Vagina (tissue), 2 donors: ENCODE results near the gene SLC25A41. TPM values are rescaled to one million over a fixed set of nuclear protein-coding genes. Genes with fewer than 3 reads are reported as not detected.

Experiments
- DNase-seq, 2 donors: peaks; one replicate each; pipeline ENCODE4 v3.0.0-alpha.2; 2017; ENCODE audit errors: extremely low spot score in 2 of 2
- H3K27ac ChIP-seq: fragments of 200-600 bp; sonication (generic); one replicate; pipeline ENCODE4 v1.5.1; 2019
- H3K27me3 ChIP-seq: fragments of 200-600 bp; sonication (generic); one replicate; pipeline ENCODE4 v1.5.1; 2019
- H3K36me3 ChIP-seq, 2 donors: fragments of 200-600 bp; sonication (generic); one replicate each; pipeline ENCODE4 v1.5.1; 2017 to 2019
- H3K4me1 ChIP-seq: fragments of 200-600 bp; sonication (generic); one replicate; pipeline ENCODE4 v1.5.1; 2019
- H3K4me3 ChIP-seq, 2 donors: fragments of 200-600 bp; sonication (generic); 1 replicate in 1 of 2; 2 replicates in 1 of 2; pipeline ENCODE4 v1.5.1; 2016 to 2019
- H3K9me3 ChIP-seq: fragments of 200-600 bp; sonication (generic); one replicate; pipeline ENCODE4 v1.5.1; 2019
- POLR2A ChIP-seq, 2 donors: fragments of 450-650 bp; IDR thresholded peaks; one replicate each; pipeline ENCODE4 v1.6.1; 2017; ENCODE audit warnings: antibody characterized with exemption in 2 of 2, mild to moderate bottlenecking in 2 of 2, moderate library complexity in 2 of 2
- POLR2AphosphoS5 ChIP-seq, 2 donors: sonication (generic); formaldehyde crosslinking; IDR thresholded peaks; one replicate each; pipeline ENCODE4 v1.9.0; 2017; ENCODE audit warnings: antibody characterized with exemption in 2 of 2, mild to moderate bottlenecking in 2 of 2, low read depth in 1 of 2; ENCODE audit not compliant: insufficient read depth in 1 of 2
- intact Hi-C: fragments of 100-400 bp; cut with DNase I; formaldehyde crosslinking; loops from one replicate; pipeline ENCODE4 v1.15.1; 2023
- total RNA-seq: library from RNA; depleted of rRNA; stranded (reverse); fragments of >200 nt; gene quantifications from one replicate; pipeline ENCODE4 v1.2.3, GENCODE V29; 2016
- TF ChIP-seq, protein P1 (sequence below), 3 experiments: fragments of 450-650 bp in 2 of 3; fragments of 200-600 bp in 1 of 3; sonication (generic) in 1 of 3; IDR thresholded peaks; one replicate each; pipeline ENCODE4 v1.5.1; 2017 to 2019; ENCODE audit warnings: antibody characterized with exemption in 3 of 3, mild to moderate bottlenecking in 2 of 3, moderate library complexity in 2 of 3

Gene SLC25A41
- total RNA-seq, 1 donor from 2014 or later: not detected

DNA sequence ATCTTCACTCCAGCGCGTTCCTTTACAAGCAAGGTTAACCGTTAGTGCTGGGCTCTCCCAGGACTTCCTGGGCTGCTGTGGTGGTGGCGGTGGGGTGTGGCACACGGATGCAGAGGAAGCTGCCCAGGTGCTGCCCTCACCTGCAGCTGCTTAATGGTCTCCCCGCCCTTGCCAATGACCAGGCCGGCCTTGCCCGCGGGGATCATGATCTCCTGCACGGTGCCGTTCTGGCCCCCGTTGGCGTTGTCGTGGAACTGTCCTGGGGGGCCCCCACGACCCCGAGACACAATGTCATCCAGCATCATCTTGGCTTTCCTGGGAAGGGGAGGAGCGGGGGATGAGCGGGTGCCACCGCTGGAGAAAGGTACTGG, 15.0 kb downstream of the SLC25A41 start:
- Histone ChIP-seq H3K27me3 (no peaks in the 10 kb centered on the region), H3K9me3 (no peaks in the 10 kb centered on the region), H3K4me3 (no peak overlapping the region), H3K27ac (no peak overlapping the region), H3K36me3 (peaks cover 0 to 76% of the 10 kb centered on the region in 2 donors), H3K4me1 (peaks cover 28% of the 10 kb centered on the region)
- TF ChIP-seq POLR2AphosphoS5 (IDR thresholded peaks at IDR 0.05; ENCODE audit: insufficient read depth in 1 of 2, low read depth in 1 of 2): no peak
- DNase-seq: no peak
- intact Hi-C loops: no loop called here

DNA sequence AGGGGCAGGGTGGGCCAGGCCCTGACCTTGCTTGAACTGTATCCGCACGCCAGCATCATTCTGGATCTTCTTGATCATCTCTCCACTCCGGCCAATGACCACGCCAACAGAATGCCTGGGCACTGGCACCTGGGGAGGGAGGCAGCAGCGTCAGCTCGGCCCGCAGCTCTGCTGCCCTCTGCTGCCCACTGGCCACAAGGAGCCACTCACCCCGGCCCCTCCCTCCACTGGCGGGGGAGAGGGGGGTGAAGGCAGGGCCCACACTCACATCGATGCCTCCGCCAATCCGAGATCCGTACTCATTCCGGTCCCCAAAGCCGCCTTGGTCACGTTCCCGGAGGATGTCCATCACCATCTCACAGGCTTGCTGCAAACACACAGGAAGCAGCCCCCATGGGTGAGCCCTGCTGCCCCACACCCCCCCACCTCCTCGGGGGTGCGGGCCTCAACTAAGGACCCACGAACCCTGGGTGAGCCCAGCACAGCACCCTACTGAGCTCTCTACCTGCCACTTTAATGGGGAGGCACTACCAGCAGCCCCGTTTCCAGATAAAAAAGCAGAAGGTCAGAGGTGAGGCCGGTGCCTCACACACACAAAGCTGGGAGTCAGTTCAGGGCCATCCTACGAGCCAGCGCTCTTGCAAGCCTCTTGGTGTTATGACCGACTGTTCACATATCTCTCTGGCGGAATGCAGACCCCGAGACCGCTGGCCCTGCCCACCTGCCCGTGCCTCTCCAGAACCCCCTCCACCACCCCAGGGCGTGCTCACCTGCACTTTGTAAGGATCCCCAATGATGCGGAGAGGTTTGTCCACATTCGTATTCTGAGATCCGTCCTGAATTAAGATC, 15.6 kb downstream of the SLC25A41 start:
- no peak overlapping the region for H3K4me3 ChIP-seq
- no peak overlapping the region for H3K27ac ChIP-seq
- no peaks in the 10 kb centered on the region for H3K27me3 ChIP-seq
- no peaks in the 10 kb centered on the region for H3K9me3 ChIP-seq
- no peak for TF ChIP-seq POLR2A (IDR thresholded peaks at IDR 0.05)
- no peak for TF ChIP-seq POLR2AphosphoS5 (IDR thresholded peaks at IDR 0.05; ENCODE audit: insufficient read depth in 1 of 2, low read depth in 1 of 2)
- TF ChIP-seq, protein P1, sequence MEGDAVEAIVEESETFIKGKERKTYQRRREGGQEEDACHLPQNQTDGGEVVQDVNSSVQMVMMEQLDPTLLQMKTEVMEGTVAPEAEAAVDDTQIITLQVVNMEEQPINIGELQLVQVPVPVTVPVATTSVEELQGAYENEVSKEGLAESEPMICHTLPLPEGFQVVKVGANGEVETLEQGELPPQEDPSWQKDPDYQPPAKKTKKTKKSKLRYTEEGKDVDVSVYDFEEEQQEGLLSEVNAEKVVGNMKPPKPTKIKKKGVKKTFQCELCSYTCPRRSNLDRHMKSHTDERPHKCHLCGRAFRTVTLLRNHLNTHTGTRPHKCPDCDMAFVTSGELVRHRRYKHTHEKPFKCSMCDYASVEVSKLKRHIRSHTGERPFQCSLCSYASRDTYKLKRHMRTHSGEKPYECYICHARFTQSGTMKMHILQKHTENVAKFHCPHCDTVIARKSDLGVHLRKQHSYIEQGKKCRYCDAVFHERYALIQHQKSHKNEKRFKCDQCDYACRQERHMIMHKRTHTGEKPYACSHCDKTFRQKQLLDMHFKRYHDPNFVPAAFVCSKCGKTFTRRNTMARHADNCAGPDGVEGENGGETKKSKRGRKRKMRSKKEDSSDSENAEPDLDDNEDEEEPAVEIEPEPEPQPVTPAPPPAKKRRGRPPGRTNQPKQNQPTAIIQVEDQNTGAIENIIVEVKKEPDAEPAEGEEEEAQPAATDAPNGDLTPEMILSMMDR (IDR thresholded peaks at IDR 0.05): no peak
- no peak for DNase-seq
- H3K4me1 ChIP-seq: peaks cover 23% of the 10 kb centered on the region
- peaks cover 0 to 76% of the 10 kb centered on the region in 2 donors for H3K36me3 ChIP-seq
- intact Hi-C loops: no loop called here

DNA sequence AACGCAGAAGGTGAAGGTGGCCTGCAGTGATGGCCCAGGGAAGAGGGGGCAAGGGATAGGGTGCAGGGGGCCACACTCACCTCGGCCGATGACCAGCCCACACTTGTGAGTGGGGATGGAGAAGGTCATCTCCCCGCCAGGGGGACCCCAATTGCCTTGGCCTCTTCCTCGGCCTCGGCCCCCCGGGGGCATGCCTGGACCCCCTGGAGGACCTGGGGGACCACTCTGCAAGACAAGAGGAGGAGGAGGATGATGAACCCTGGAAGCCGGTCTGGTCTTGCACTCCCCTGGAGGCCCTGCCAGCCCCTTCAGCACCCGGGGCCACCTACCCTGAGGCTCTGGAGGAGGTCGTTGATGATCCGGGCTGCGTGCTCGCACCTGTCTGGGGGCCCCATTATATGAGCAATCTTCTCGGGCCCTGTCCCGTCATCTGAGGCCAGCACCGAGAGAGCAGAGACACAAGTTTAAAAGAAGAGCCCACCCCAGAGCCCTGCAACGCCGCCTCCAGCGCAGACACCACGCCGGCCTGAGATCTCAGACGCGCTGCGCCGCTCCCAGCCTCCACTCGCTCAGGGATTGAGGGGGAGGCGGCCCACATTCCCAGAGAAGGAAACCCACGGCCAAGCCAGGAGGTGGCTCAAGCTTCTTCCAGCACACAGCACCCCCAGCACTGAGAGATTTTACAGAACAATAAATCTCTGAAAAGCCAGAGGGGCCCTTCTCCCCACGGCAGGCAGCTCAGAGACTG, 16.7 kb downstream of the SLC25A41 start:
- Histone ChIP-seq H3K4me1 (peaks cover 23% of the 10 kb centered on the region), H3K36me3 (peaks cover 0 to 76% of the 10 kb centered on the region in 2 donors)

DNA sequence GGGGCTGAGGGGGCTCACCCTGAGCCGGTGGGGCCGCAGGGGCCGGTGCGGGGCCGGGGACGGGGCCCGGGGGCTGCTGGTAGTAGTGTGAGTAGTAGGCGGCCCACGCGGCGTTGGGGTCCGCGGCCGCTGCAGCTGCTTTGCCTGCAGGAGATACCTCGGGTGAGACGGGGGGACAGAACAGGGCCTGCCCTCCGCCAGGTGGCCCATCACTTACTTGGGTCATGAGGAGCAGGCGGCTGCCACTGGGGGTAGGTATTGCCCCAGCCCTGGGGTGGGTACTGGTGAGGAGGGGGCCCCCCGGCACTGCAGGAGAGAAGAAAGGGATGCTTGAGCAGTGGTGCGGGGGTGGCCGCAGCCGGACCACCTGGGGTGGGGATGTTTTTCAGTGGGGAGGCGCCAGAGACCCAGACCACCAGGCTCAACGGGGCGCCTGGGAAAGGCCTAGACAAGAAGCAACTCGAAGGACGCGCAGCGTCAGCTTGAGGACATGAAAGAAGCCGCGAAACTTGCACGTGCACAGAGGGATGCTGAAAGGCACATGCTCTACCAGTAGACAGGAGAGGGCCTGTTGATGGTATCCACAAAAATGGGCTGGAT, 17.9 kb downstream of the SLC25A41 start:
- no peak overlapping the region for H3K27ac ChIP-seq
- no peak for DNase-seq
- intact Hi-C loops: no loop called here
- no peaks in the 10 kb centered on the region for H3K9me3 ChIP-seq
- H3K4me3 ChIP-seq: no peak overlapping the region
- no peak for TF ChIP-seq POLR2A (IDR thresholded peaks at IDR 0.05)
- TF ChIP-seq, protein P1 (IDR thresholded peaks at IDR 0.05): no peak
- TF ChIP-seq POLR2AphosphoS5 (IDR thresholded peaks at IDR 0.05; ENCODE audit: insufficient read depth in 1 of 2, low read depth in 1 of 2): no peak
- H3K36me3 ChIP-seq: peaks cover 0 to 68% of the 10 kb centered on the region in 2 donors
- H3K4me1 ChIP-seq: peaks cover 12% of the 10 kb centered on the region
- H3K27me3 ChIP-seq: no peaks in the 10 kb centered on the region

More for the DNA sequence above, 16.7 kb downstream of the SLC25A41 start:
- DNase-seq: no peak
- no peaks in the 10 kb centered on the region for H3K9me3 ChIP-seq
- no peak overlapping the region for H3K4me3 ChIP-seq
- intact Hi-C loops: no loop called here
- no peaks in the 10 kb centered on the region for H3K27me3 ChIP-seq
- no peak overlapping the region for H3K27ac ChIP-seq
- no peak for TF ChIP-seq POLR2AphosphoS5 (IDR thresholded peaks at IDR 0.05; ENCODE audit: insufficient read depth in 1 of 2, low read depth in 1 of 2)
- no peak for TF ChIP-seq POLR2A (IDR thresholded peaks at IDR 0.05)
- TF ChIP-seq, protein P1 (IDR thresholded peaks at IDR 0.05): no peak

DNA sequence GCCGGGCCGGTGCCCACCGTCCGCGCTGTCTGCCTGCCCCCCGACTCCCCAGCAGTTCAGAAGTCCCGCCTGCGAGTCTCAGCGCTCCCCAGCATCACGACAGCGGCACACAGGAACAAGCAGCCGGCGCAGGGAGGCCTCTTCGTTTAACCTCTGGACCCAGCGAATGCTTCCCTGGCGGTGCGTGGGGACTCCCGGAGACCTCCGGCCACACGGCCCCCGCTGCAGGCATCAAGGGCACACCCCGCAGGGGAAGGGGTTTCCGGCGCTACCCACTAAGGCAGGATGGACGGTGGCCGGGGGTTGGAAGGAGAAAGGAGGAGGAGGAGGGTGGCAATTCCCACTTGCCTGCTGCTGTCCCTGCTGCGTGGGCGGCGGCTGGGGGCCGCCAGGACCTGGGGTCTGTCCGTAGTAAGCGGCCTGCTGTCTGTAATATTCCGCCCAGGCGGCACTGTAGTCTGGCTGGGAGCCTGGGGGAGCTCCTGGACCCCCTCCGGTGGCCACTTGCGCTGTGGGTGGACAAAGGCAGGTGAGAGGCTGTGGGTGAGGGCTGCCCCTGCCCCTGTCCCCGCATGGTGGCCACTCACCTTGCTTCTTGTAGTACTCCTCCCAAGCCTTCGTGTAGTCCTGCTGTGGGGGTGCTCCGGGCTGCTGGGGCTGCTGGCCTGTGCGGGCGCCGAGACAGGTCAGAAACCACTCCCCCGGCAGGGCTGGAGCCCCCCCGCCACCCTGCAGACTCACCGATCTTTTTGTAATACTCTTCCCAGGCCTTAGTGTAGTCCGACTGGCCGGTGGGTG, 18.6 kb downstream of the SLC25A41 start:
- intact Hi-C loops: no loop called here
- no peak for DNase-seq
- Histone ChIP-seq H3K4me1 (peaks cover 12% of the 10 kb centered on the region), H3K4me3 (no peak overlapping the region), H3K9me3 (no peaks in the 10 kb centered on the region), H3K36me3 (peaks cover 0 to 61% of the 10 kb centered on the region in 2 donors), H3K27me3 (no peaks in the 10 kb centered on the region), H3K27ac (no peak overlapping the region)
- TF ChIP-seq POLR2AphosphoS5 (IDR thresholded peaks at IDR 0.05; ENCODE audit: insufficient read depth in 1 of 2, low read depth in 1 of 2) (no peak), POLR2A (IDR thresholded peaks at IDR 0.05) (no peak)
